ENCODE data around the gene PLK3.

The PLK3 gene

DNA sequence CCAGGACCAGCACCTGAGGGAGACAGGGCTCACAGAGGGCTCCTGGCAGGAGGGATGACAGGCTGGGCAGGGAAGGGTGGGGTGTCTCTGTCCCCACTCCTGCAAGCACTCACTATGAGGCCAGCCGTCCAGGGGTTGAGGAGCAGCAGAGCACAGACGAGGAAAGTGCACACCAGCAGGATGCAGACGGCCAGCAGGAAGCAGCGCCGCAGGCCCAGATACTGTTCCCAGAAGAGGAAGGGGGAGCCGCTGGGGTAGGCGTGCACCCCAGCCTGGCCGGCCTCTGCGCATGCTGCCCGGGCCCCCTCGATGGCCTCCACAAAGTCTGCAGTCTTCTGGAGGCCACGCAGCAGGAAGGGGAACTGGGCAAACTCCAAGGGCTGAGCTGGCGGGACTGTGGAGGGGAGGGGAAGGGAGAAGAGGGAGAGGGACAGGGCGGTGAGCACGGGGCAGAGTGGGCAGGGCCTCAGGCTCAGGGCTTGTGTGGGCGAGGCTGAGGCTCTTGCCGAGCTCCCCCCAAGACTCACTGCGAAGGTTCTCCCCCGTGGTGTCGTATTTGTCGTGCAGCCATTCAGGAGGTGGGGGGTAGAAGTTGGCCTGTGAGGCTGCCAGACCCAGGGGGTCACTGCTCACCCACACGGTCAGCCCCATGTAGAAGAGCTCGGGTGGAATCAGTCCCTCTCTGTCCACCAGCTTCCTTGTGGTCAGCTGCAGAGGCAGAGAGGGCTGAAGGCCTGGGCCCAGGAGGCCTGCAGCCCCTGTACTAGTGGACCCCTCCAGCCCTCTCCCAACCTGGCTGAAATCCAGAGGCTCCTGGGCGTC, 26.4 kb downstream of the PLK3 start:
- no peak overlapping the region for H3K4me3 ChIP-seq (ENCODE audit: low read depth, low read length)
- no peak for TF ChIP-seq CTCF (IDR thresholded peaks at IDR 0.05; ENCODE audit: insufficient read depth, low read depth, low read length, missing control alignments)
- DNase-seq (ENCODE audit: low read depth): no peak

DNA sequence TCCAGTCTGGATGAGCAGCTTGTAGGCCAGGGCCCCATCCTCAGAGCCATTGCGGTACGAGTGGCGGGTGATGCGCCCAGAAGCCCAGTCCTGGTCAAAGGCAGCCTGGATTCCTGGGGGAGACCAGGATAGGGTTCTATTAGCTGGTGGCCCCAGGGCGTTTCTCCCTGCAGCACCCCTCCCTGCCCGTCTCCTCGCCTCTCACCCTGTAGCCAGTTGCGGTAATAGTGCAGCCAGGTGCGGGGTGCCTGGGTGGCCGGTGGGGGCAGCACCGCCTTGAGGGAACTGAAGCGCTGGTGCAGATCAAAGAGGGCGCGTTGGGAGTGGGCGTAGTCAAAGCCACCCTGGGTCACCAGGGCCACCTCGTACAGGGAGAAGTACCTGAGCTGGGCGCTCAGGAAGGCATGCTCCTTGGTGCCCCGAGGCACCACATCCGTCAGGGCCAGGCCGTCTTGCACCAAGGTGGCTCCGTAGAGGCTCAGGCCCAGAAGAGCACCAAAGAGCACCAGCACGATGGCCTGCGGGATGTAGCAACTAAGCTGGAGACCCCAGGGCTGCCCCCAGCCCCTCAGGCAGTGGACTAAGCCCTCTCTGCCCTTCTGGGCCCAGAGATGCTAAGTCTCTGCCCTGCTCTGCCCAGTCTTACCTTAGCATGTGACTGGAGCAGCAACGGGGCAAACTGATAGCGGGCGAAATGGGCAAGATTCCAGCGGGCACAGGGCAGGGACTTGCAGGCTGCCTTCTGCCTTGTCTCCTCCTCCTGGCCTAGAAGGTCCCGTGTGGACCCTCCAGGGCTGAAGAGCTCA, 27.2 kb downstream of the PLK3 start:
- H3K4me3 ChIP-seq (ENCODE audit: low read depth, low read length): no peak overlapping the region
- peak; percentile 18 for TF ChIP-seq CTCF (IDR thresholded peaks at IDR 0.05; ENCODE audit: insufficient read depth, low read depth, low read length, missing control alignments)
- no peak for DNase-seq (ENCODE audit: low read depth)

- TF ChIP-seq CTCF (IDR thresholded peaks at IDR 0.05; ENCODE audit: insufficient read depth, low read depth, low read length, missing control alignments): no peak
- no peak overlapping the region for H3K4me3 ChIP-seq (ENCODE audit: low read depth, low read length)
- no peak for DNase-seq (ENCODE audit: low read depth)
Observed at GRCh38 chr1:44828003-44828651, 27.9 kb downstream of the PLK3 start.

GRCh38 chr1:44828841-44829440, 28.8 kb downstream of the PLK3 start:
- DNase-seq (ENCODE audit: low read depth): no peak
- no peak for TF ChIP-seq CTCF (IDR thresholded peaks at IDR 0.05; ENCODE audit: insufficient read depth, low read depth, low read length, missing control alignments)
- no peak overlapping the region for H3K4me3 ChIP-seq (ENCODE audit: low read depth, low read length)

GRCh38 chr1:44829506-44830384, 29.6 kb downstream of the PLK3 start:
- no peak for TF ChIP-seq CTCF (IDR thresholded peaks at IDR 0.05; ENCODE audit: insufficient read depth, low read depth, low read length, missing control alignments)
- no peak for DNase-seq (ENCODE audit: low read depth)
- H3K4me3 ChIP-seq (ENCODE audit: low read depth, low read length): no peak overlapping the region

DNA sequence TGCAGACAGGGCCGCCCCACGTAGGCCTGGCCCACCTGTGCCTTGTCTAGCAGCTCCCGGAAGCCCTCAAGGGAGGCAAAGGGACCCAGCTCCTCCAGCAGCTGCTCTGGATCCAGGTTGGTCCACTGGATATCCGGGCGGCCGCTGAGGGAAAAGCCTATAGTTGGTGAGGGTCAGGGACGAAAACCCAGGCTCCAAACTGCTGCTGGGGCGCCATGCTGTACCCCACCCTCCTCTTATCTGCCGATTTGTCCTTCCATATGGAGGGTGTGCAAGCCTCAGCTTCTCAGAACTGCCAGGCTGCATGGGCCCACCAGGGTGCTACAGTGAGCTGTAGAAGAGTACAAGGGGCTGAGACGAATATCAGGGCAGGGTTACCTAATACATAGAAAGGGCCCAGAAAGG, 30.7 kb downstream of the PLK3 start:
- H3K4me3 ChIP-seq (ENCODE audit: low read depth, low read length): no peak overlapping the region
- DNase-seq (ENCODE audit: low read depth): no peak
- TF ChIP-seq CTCF (IDR thresholded peaks at IDR 0.05; ENCODE audit: insufficient read depth, low read depth, low read length, missing control alignments): no peak

Data from GM12865 (cell line).